GM18858 (cell line): ENCODE data around the gene TBC1D7.
"Not testable (repeated sequence)": the region's sequence is repeated elsewhere in the genome, so short reads cannot be mapped to it uniquely, and the experiment has no call there.

Experiments used
- ATAC-seq: cut with Tn5 transposase; IDR thresholded peaks from one replicate; pipeline ENCODE4 v1.9.1; 2021; ENCODE audit not compliant: unreplicated experiment

Gene TBC1D7

GRCh38 chr6:13326031-13326586 lies 2.2 kb downstream of the TBC1D7 start:
- ATAC-seq = not testable (repeated sequence)

GRCh38 chr6:13319891-13320564 lies 8.3 kb downstream of the TBC1D7 start:
- no peak for ATAC-seq

DNA sequence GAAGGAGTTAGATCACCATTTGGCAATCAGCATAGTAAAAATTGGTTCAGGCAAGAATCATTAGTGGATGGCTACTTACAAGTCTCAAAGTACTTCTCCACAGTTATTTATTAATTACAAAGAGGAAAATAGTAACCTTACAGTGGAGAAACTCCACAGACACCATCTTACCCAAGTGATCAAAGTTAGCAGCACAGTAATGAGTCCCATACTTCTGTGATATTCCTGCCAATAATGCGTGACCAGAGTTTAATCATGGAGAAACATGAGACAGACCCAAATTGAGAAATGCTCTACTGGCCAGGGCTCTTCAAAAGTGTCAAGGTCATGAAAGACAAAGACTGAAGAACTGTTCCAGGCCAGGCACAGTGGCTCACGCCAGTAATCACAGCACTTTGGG lies 9.5 kb downstream of the TBC1D7 start:
- ATAC-seq = no peak

GRCh38 chr6:13315896-13316295 lies 12.4 kb downstream of the TBC1D7 start:
- no peak for ATAC-seq

GRCh38 chr6:13314806-13315205 lies 13.5 kb downstream of the TBC1D7 start:
- no peak for ATAC-seq

DNA sequence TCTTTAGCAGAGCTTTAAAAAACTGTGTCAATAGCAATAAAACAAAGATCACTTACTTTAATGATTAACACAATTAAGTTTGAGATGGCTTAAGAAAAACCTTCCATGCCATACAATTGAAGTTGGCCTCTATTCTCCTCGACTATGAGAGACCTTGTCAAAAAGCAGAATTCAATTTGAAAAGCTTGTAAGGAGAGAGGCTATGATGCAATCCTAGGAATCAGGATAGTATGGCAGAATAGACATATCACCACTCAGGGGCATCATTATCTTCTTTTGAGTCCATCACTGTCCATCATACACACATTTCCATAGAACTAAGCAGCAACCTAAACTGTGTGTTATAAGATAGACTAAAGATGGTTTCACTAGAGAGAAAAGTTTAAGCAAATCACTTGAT lies 17.2 kb downstream of the TBC1D7 start:
- ATAC-seq = no peak

DNA sequence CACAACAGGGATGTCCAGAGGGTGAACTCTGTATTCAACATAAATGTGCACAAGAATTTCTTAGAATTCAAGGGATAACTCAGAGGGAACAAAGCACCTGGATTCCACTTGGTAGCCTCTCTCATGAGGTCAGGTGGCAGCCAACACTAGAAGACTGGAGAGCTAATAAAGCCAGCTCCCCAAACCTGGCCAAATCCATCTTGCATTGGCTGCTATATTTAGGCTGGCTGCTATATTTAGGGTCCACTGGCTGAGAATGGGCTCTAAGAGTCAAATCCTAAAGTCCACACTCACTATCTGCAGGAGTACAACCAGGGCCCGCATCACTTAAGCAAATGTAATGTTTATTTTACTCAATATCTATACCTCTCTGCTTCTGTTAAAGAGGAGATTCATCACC lies 20.0 kb downstream of the TBC1D7 start:
- no peak for ATAC-seq

- ATAC-seq = no peak
Measured at GRCh38 chr6:13307508-13307995, 20.8 kb downstream of the TBC1D7 start.

- no peak for ATAC-seq
Measured at GRCh38 chr6:13305791-13306190, 22.5 kb downstream of the TBC1D7 start.

- ATAC-seq = no peak
Measured at GRCh38 chr6:13305288-13305687, 23.0 kb downstream of the TBC1D7 start.

GRCh38 chr6:13304580-13305260 lies 23.6 kb downstream of the TBC1D7 start:
- peak; percentile 31 for ATAC-seq

GRCh38 chr6:13304101-13304500 lies 24.2 kb downstream of the TBC1D7 start:
- no peak for ATAC-seq

DNA sequence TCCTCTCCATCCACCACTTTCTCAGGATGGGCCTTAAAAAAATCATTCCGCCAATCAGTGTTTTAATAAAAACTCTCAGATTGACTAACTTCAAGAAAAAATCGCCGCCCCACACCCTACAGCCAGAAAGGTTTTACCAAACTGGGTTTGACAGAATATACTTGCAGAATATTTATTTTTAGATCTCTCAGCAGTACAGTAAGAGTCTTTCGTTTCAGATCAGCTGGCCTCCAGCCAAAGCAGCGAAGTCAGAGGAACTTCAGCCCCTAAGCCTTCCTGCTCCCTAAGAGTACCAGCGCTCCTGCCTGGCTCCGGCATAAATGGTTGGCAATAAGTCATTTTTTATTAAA lies 24.7 kb downstream of the TBC1D7 start:
- ATAC-seq = peak; percentile 37

DNA sequence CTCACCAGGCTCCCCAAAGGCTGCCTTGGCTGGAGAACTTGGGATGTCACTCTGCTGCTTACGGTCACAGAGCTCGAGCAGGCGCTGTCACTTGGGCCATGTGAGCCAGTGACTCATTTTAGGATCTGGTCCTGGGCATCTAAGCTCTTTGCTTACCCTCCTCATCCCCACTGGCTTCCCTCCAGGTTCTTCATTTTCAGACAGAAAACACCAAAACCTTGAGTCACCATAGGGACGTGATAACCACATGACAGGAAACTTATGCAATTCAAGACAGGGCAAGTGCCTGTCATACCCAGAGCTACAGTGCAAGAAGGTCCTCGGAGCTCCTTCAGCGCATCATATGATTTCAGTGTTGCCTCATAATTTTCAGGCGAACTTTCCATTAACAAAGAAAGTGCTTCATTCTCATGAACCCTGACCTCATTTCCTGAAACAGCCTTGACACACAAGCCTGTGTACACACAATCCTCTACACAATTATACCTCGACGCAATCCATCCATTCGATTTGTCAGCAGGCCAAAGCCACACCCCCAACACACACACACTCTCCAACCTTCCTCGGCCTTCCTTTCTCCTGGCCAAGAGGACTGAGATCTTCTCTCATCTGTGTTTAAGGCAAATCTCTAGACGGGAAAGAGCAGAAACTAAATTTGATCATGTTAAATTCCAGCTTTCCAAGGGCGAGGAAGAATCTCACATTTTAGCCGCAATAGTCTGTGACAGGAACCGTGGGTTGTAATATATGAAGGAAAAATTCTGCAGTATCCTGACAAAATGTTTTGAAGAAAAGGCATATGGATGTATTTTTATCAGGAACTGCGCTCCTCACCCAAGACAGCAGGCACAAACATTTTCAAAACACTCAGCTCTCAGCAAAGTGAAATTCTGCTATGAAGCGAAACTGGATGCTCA lies 25.3 kb downstream of the TBC1D7 start:
- ATAC-seq = peak; percentile 69

DNA sequence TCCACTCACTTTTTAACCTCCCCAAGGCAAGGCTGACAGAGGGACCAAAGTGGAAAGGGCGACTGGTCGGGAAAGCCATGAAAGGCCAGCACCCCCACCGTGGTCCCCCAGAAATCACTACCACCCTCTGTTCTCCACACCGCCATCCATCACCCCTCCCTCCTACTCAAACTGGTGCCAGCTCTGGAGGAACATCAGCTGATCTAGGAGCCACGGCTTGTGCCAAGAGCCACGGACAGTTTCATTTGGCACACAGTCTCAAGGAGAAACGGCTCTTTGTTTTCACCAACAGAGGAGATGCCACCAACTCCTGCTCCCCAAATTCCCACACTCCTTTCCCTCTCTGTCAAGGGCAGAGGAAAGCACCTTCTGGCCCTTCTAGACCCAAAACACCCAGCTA lies 26.0 kb downstream of the TBC1D7 start:
- no peak for ATAC-seq

DNA sequence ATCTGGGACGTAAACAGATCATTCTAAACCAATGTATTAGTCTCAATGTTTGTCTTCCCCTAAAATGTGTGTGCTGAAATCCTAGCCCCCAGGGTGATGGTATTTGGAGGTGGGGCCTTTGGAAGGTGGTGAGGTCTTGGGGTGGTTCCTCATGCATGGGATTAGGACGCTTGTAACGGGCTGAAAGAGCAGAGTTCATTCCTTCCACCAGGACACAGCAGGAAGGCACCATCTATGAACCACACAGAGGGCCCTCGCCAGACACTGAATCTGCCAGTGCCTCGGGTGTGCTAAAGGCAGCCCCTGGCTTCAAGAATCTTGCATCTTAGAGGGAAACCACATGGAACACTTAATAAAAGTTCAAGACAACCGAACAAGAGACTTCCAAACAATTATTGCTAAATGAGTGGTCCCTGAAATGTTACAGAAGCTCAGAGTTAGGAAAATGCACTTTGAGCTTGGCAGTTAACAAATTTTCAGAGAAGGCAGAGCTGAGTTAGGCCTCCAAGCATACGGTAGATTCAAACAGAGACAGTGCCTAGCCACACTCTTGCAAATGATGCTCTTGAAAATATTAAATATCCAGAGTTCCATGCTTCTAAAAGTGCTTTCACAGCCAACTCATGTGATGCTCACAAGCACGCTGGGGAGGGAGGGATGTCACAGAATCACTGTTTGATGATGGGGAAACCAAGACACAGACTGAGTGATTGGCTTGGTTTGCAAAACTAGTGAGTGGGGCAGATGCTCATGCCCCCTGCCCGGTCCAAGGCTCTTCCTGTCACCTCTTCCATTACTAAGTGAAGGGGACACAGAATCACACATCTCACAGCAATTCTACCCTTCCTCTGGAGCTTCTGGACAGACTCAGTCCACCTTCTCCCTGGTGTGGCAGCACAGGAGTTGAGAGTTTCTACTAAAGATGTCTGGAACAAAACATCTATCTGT lies 27.4 kb downstream of the TBC1D7 start:
- no peak for ATAC-seq

GRCh38 chr6:13299918-13300317 lies 28.4 kb downstream of the TBC1D7 start:
- no peak for ATAC-seq

- no peak for ATAC-seq
Measured at GRCh38 chr6:13299403-13299821, 28.9 kb downstream of the TBC1D7 start.

GRCh38 chr6:13298446-13298845 lies 29.9 kb downstream of the TBC1D7 start:
- ATAC-seq = no peak

GRCh38 chr6:13297391-13297790 lies 30.9 kb downstream of the TBC1D7 start:
- ATAC-seq = no peak
